Keratinocyte (primary cell): ENCODE data around the gene RNU5B-1. TPM values are rescaled to one million over a fixed set of nuclear protein-coding genes. Genes with fewer than 3 reads are reported as not detected.

Experiments used
- DNase-seq: peaks from one replicate; pipeline ENCODE4 v3.0.0-alpha.2; 2011; ENCODE audit warnings: low read depth, missing footprints, low spot score
- FAIRE-seq: peaks from 2 replicates; lab custom pipeline; 2011; peaks lifted over from hg19 to GRCh38; lab: Jason Lieb, UNC
- H2AFZ ChIP-seq: 2 replicates; pipeline ENCODE4 v1.6.0; 2012; ENCODE audit warnings: low read length, control low read depth, inconsistent platforms; ENCODE audit not compliant: control insufficient read depth
- H3K27ac ChIP-seq: 2 replicates; pipeline ENCODE4 v1.5.1; 2011; ENCODE audit warnings: low read length; ENCODE audit not compliant: control insufficient read depth, insufficient read depth
- H3K27me3 ChIP-seq: 3 replicates; pipeline ENCODE4 v1.6.0; 2011; ENCODE audit warnings: low read length; ENCODE audit not compliant: control insufficient read depth, insufficient read depth; ENCODE audit errors: extremely low read depth
- H3K36me3 ChIP-seq, 2 experiments: 2 replicates in 1 of 2; 3 replicates in 1 of 2; pipeline ENCODE4 v1.5.1; 2011; ENCODE audit warnings: low read length in 2 of 2, mild to moderate bottlenecking in 1 of 2; ENCODE audit not compliant: control insufficient read depth in 2 of 2, insufficient read depth in 2 of 2; ENCODE audit errors: extremely low read depth in 1 of 2
- H3K4me1 ChIP-seq: 3 replicates; pipeline ENCODE4 v1.5.1; 2011; ENCODE audit warnings: low read length; ENCODE audit not compliant: control insufficient read depth, insufficient read depth; ENCODE audit errors: extremely low read depth
- H3K4me2 ChIP-seq: 3 replicates; pipeline ENCODE4 v1.6.0; 2011; ENCODE audit warnings: low read depth, low read length; ENCODE audit not compliant: control insufficient read depth, insufficient read depth; ENCODE audit errors: extremely low read depth
- H3K4me3 ChIP-seq, 3 experiments: fragments of 200-600 bp in 1 of 3; sonication (generic) in 1 of 3; 2 replicates in 2 of 3; 3 replicates in 1 of 3; pipeline ENCODE4 v1.5.1; 2011 to 2016; ENCODE audit warnings: low read length in 3 of 3, mild to moderate bottlenecking in 3 of 3, control low read depth in 2 of 3, inconsistent platforms in 1 of 3, low read depth in 1 of 3, mixed read lengths in 1 of 3, mixed run types in 1 of 3, moderate library complexity in 1 of 3; ENCODE audit not compliant: control insufficient read depth in 2 of 3, insufficient read depth in 2 of 3; ENCODE audit errors: extremely low read depth in 1 of 3
- H3K79me2 ChIP-seq: 2 replicates; pipeline ENCODE4 v1.6.0; 2012; ENCODE audit warnings: low read length; ENCODE audit not compliant: control insufficient read depth, insufficient read depth
- H3K9ac ChIP-seq: 3 replicates; pipeline ENCODE4 v1.6.0; 2011; ENCODE audit warnings: low read length; ENCODE audit not compliant: control insufficient read depth, insufficient read depth; ENCODE audit errors: extremely low read depth
- H3K9me1 ChIP-seq: 3 replicates; pipeline ENCODE4 v1.6.0; 2011; ENCODE audit warnings: low read length; ENCODE audit not compliant: control insufficient read depth, insufficient read depth; ENCODE audit errors: extremely low read depth
- H3K9me3 ChIP-seq: 2 replicates; pipeline ENCODE4 v1.5.1; 2012; ENCODE audit warnings: low read depth, low read length; ENCODE audit not compliant: control insufficient read depth
- H4K20me1 ChIP-seq: 3 replicates; pipeline ENCODE4 v1.6.0; 2011; ENCODE audit warnings: low read length; ENCODE audit not compliant: control insufficient read depth, insufficient read depth; ENCODE audit errors: extremely low read depth
- EZH2 ChIP-seq: IDR thresholded peaks from one replicate; pipeline ENCODE4 v1.6.1; 2012; ENCODE audit warnings: inconsistent platforms, mild to moderate bottlenecking, low read length, moderate library complexity
- dilution Hi-C: fragments of 300-500 bp; cut with MboI; formaldehyde crosslinking; loops from one replicate; pipeline ENCODE4 v1.7.0; 2020; ENCODE audit warnings: low sequenced_read_pairs; ENCODE audit not compliant: extremely low pct_ligation_motif_present
- polyA plus RNA-seq, 5 experiments: library from polyadenylated mRNA; depleted of rRNA in 3 of 5; stranded (reverse) in 3 of 5; stranded (forward) in 1 of 5; unstranded in 1 of 5; fragments of >200 nt; gene quantifications; 1 replicate in 1 of 5; 2 replicates in 3 of 5; 3 replicates in 1 of 5; pipeline versions ENCODE4 v1.2.1 to v1.2.3, GENCODE V29; 2011 to 2012; ENCODE audit warnings: missing spikeins in 2 of 5, low read depth in 1 of 5, low replicate concordance in 1 of 5
- TF ChIP-seq, protein P1 (sequence below), 3 experiments: IDR thresholded peaks in 1 of 3; conservative IDR thresholded peaks in 1 of 3; optimal IDR thresholded peaks in 1 of 3; 2 replicates in 2 of 3; 3 replicates in 1 of 3; pipeline versions ENCODE3 to v1.5.1; 2011; ENCODE audit warnings: low read length in 3 of 3, mild to moderate bottlenecking in 3 of 3, moderate library complexity in 2 of 3, control low read depth in 1 of 3, inconsistent platforms in 1 of 3; ENCODE audit not compliant: insufficient read depth in 2 of 3; ENCODE audit errors: extremely low read depth in 1 of 3

The RNU5B-1 gene
- polyA plus RNA-seq, 1 donor (not counting 4 experiments of a cell fraction or from before 2014, with no cell fraction given) = not detected

DNA sequence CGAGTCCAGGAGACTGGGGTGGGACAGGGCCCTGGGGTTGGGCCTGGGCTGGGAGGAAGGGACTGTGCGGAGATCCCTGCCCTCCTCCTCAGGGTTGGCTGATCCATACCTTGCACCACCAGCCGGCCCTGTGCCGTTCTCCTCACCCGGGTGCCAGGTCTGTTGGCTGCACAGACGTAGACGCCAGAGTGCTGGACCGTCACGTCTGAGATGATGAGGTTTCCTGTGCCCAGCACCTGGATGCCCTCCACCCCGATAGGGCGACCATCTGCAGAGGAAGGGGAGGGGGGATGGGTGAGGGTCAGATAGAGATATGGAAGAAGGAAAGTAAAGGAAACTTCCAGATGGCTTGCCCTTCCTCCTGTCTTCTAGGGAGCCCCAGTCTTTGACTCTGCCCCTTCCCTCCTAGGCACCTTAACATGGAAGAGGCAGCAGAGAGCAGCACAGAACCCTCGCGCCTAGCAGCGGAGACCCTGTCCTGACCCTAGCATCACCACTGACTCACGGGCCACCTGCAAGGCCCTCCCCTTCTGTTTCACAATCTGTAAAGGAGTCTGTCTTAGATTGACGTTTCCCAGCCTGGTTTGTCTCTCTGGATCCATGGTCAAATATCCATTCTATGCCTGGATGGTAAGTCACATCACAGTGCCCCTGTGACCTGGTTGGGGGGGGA is 28.8 kb downstream of the RNU5B-1 start:
- dilution Hi-C loops = no loop called here
- no peak for DNase-seq
- H3K4me3 ChIP-seq = no peak overlapping the region

DNA sequence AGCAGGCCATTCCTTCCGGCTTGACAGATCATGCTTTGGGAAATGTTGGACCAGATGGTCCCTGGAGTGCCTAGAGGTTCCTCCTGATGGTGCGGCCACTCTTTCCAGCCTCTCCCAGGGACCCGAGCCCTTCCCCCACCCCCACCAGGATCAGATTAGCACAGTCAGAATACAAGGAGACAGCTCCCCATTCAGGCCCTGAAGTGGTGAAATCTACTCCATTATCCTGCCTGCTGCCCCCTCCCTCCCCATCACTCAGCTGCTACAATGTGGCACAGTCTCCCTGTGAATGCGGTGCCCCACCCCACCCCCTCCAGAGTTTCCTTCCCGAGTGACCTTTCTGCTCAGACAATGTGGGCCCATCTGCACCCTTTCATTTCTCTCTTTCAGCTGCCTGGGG is 29.4 kb downstream of the RNU5B-1 start:
- Histone ChIP-seq H3K36me3 (no peaks in the 10 kb centered on the region), H2AFZ (no peak overlapping the region), H4K20me1 (no peaks in the 10 kb centered on the region), H3K9me3 (no peaks in the 10 kb centered on the region), H3K4me1 (no peaks in the 10 kb centered on the region), H3K4me2 (no peak overlapping the region), H3K4me3 (no peak overlapping the region), H3K27ac (no peak overlapping the region), H3K9ac (no peak overlapping the region), H3K79me2 (no peaks in the 10 kb centered on the region), H3K27me3 (peaks cover 41% of the 10 kb centered on the region), H3K9me1 (no peaks in the 10 kb centered on the region)
- TF ChIP-seq, protein P1, sequence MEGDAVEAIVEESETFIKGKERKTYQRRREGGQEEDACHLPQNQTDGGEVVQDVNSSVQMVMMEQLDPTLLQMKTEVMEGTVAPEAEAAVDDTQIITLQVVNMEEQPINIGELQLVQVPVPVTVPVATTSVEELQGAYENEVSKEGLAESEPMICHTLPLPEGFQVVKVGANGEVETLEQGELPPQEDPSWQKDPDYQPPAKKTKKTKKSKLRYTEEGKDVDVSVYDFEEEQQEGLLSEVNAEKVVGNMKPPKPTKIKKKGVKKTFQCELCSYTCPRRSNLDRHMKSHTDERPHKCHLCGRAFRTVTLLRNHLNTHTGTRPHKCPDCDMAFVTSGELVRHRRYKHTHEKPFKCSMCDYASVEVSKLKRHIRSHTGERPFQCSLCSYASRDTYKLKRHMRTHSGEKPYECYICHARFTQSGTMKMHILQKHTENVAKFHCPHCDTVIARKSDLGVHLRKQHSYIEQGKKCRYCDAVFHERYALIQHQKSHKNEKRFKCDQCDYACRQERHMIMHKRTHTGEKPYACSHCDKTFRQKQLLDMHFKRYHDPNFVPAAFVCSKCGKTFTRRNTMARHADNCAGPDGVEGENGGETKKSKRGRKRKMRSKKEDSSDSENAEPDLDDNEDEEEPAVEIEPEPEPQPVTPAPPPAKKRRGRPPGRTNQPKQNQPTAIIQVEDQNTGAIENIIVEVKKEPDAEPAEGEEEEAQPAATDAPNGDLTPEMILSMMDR (optimal IDR thresholded peaks at IDR 0.05 in 1 of 3, IDR thresholded peaks at IDR 0.05 in 1 of 3, conservative IDR thresholded peaks at IDR 0.05 in 1 of 3; ENCODE audit: extremely low read depth in 1 of 3, insufficient read depth in 2 of 3, low read length in 3 of 3) = no peak
- TF ChIP-seq EZH2 = no peak
- no peak for DNase-seq
- dilution Hi-C loops = no loop called here
- no peak for FAIRE-seq

More for the DNA sequence above, 28.8 kb downstream of the RNU5B-1 start:
- H3K36me3 ChIP-seq = no peaks in the 10 kb centered on the region
- no peak for FAIRE-seq
- H3K4me2 ChIP-seq = no peak overlapping the region
- H4K20me1 ChIP-seq = no peaks in the 10 kb centered on the region
- H3K27me3 ChIP-seq = peaks cover 41% of the 10 kb centered on the region
- H3K9me3 ChIP-seq = no peaks in the 10 kb centered on the region
- no peak overlapping the region for H3K27ac ChIP-seq
- H3K9ac ChIP-seq = no peak overlapping the region
- no peaks in the 10 kb centered on the region for H3K9me1 ChIP-seq
- H3K4me1 ChIP-seq = no peaks in the 10 kb centered on the region
- TF ChIP-seq, protein P1 (optimal IDR thresholded peaks at IDR 0.05 in 1 of 3, IDR thresholded peaks at IDR 0.05 in 1 of 3, conservative IDR thresholded peaks at IDR 0.05 in 1 of 3; ENCODE audit: extremely low read depth in 1 of 3, insufficient read depth in 2 of 3, low read length in 3 of 3) = no peak
- no peak for TF ChIP-seq EZH2
- H2AFZ ChIP-seq = no peak overlapping the region
- H3K79me2 ChIP-seq = no peaks in the 10 kb centered on the region
